HG03066 (cell line): Measurements from ENCODE around the gene CHST13.
"Not testable (repeated sequence)": the region's sequence is repeated elsewhere in the genome, so short reads cannot be mapped to it uniquely, and the experiment has no call there.

Experiments
- ATAC-seq: cut with Tn5 transposase; IDR thresholded peaks from one replicate; pipeline ENCODE4 v1.9.1; 2021; ENCODE audit warnings: low read depth; ENCODE audit not compliant: unreplicated experiment

Gene CHST13

GRCh38 chr3:126577261-126577660, 53.3 kb downstream of the CHST13 start:
- no peak for ATAC-seq

- no peak for ATAC-seq
Measured at GRCh38 chr3:126578702-126579101, 54.7 kb downstream of the CHST13 start.

DNA sequence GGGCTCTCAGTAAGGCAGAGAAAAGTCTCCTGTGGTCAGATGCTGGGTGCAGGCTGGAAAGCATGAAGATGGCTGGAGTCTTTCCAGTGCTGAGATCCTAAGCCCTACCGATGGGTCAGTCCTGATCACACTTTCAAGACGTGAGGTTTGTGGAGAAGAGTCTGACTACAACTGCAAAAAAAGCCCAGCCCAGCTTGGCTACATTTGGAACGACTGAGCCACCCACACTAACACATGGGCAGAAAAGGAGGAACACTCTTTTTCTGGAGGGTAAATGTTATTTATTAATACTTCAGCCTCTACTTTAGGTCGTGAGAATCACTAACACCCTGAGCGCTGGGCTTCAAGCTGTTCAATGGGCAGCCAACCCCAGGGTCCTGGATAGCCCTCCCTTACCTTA, 56.8 kb downstream of the CHST13 start:
- ATAC-seq, result no peak

- ATAC-seq, result no peak
Measured at GRCh38 chr3:126581569-126581968, 57.6 kb downstream of the CHST13 start.

DNA sequence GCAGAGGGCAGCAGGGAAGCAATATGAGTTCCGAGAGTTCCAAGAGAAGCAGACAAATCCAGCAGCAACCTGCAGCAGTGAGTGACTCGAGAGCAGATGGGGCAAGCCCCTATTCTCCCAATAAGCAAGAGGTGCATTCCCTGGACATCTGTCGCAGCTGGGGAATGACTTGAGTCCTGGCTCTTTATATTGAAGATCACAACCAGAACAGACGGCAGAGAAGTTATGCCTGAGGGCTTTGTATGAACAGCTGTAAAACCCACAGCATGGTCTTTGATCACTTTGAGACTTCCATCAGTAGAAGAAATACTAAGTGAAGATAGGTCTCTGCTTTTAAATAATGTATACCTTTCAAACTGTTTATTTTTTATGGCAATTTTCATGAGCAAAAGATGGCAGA, 58.4 kb downstream of the CHST13 start:
- no peak for ATAC-seq

GRCh38 chr3:126591515-126591914, 67.6 kb downstream of the CHST13 start:
- not testable (repeated sequence) for ATAC-seq
